Measurements from ENCODE around the gene CIPC.

Gene CIPC

GRCh38 chr14:77103475-77103874 is 5.4 kb downstream of the CIPC start:
- Histone ChIP-seq H3K27me3 (ENCODE audit: insufficient read depth, low read length) (no peaks in the 10 kb centered on the region), H2AFZ (ENCODE audit: low read length, unreplicated experiment) (no peak overlapping the region), H3K4me3 (ENCODE audit: low read depth, low read length) (no peak overlapping the region), H3K79me2 (ENCODE audit: control insufficient read depth, insufficient read depth, low read length, unreplicated experiment) (peaks cover 2% of the 10 kb centered on the region), H3K4me1 (ENCODE audit: control insufficient read depth, insufficient read depth, low read length, unreplicated experiment) (peaks cover 10% of the 10 kb centered on the region), H3K36me3 (ENCODE audit: insufficient read depth, low read length) (no peaks in the 10 kb centered on the region), H3K27ac (ENCODE audit: low read depth, low read length) (no peak overlapping the region)

GRCh38 chr14:77103951-77104350 is 5.9 kb downstream of the CIPC start:
- H3K4me3 ChIP-seq (ENCODE audit: low read depth, low read length) = no peak overlapping the region
- no peak overlapping the region for H3K27ac ChIP-seq (ENCODE audit: low read depth, low read length)
- H3K4me1 ChIP-seq (ENCODE audit: control insufficient read depth, insufficient read depth, low read length, unreplicated experiment) = peaks cover 9% of the 10 kb centered on the region
- H3K79me2 ChIP-seq (ENCODE audit: control insufficient read depth, insufficient read depth, low read length, unreplicated experiment) = peaks cover 1% of the 10 kb centered on the region
- no peaks in the 10 kb centered on the region for H3K36me3 ChIP-seq (ENCODE audit: insufficient read depth, low read length)
- H2AFZ ChIP-seq (ENCODE audit: low read length, unreplicated experiment) = no peak overlapping the region
- H3K27me3 ChIP-seq (ENCODE audit: insufficient read depth, low read length) = no peaks in the 10 kb centered on the region

- Histone ChIP-seq H2AFZ (ENCODE audit: low read length, unreplicated experiment) (no peak overlapping the region), H3K27me3 (ENCODE audit: insufficient read depth, low read length) (no peaks in the 10 kb centered on the region), H3K79me2 (ENCODE audit: control insufficient read depth, insufficient read depth, low read length, unreplicated experiment) (no peaks in the 10 kb centered on the region), H3K4me1 (ENCODE audit: control insufficient read depth, insufficient read depth, low read length, unreplicated experiment) (peaks cover 5% of the 10 kb centered on the region), H3K36me3 (ENCODE audit: insufficient read depth, low read length) (no peaks in the 10 kb centered on the region), H3K4me3 (ENCODE audit: low read depth, low read length) (no peak overlapping the region), H3K27ac (ENCODE audit: low read depth, low read length) (no peak overlapping the region)
Observed at GRCh38 chr14:77104393-77104792, 6.3 kb downstream of the CIPC start.

- Histone ChIP-seq H3K27ac (ENCODE audit: low read depth, low read length) (no peak overlapping the region), H3K79me2 (ENCODE audit: control insufficient read depth, insufficient read depth, low read length, unreplicated experiment) (no peaks in the 10 kb centered on the region), H3K36me3 (ENCODE audit: insufficient read depth, low read length) (no peaks in the 10 kb centered on the region), H3K4me1 (ENCODE audit: control insufficient read depth, insufficient read depth, low read length, unreplicated experiment) (no peaks in the 10 kb centered on the region), H3K27me3 (ENCODE audit: insufficient read depth, low read length) (no peaks in the 10 kb centered on the region), H3K4me3 (ENCODE audit: low read depth, low read length) (no peak overlapping the region), H2AFZ (ENCODE audit: low read length, unreplicated experiment) (no peak overlapping the region)
Observed at GRCh38 chr14:77105145-77105939, 7.3 kb downstream of the CIPC start.

GRCh38 chr14:77106666-77107065 is 8.6 kb downstream of the CIPC start:
- Histone ChIP-seq H3K4me1 (ENCODE audit: control insufficient read depth, insufficient read depth, low read length, unreplicated experiment) (no peaks in the 10 kb centered on the region), H3K4me3 (ENCODE audit: low read depth, low read length) (no peak overlapping the region), H3K27me3 (ENCODE audit: insufficient read depth, low read length) (no peaks in the 10 kb centered on the region), H3K27ac (ENCODE audit: low read depth, low read length) (no peak overlapping the region), H3K36me3 (ENCODE audit: insufficient read depth, low read length) (no peaks in the 10 kb centered on the region), H2AFZ (ENCODE audit: low read length, unreplicated experiment) (no peak overlapping the region), H3K79me2 (ENCODE audit: control insufficient read depth, insufficient read depth, low read length, unreplicated experiment) (no peaks in the 10 kb centered on the region)

- Histone ChIP-seq H3K27ac (ENCODE audit: low read depth, low read length) (no peak overlapping the region), H2AFZ (ENCODE audit: low read length, unreplicated experiment) (no peak overlapping the region), H3K4me1 (ENCODE audit: control insufficient read depth, insufficient read depth, low read length, unreplicated experiment) (no peaks in the 10 kb centered on the region), H3K27me3 (ENCODE audit: insufficient read depth, low read length) (no peaks in the 10 kb centered on the region), H3K36me3 (ENCODE audit: insufficient read depth, low read length) (no peaks in the 10 kb centered on the region), H3K79me2 (ENCODE audit: control insufficient read depth, insufficient read depth, low read length, unreplicated experiment) (no peaks in the 10 kb centered on the region), H3K4me3 (ENCODE audit: low read depth, low read length) (no peak overlapping the region)
Observed at GRCh38 chr14:77107228-77107627, 9.2 kb downstream of the CIPC start.

GRCh38 chr14:77108753-77109152 is 10.7 kb downstream of the CIPC start:
- Histone ChIP-seq H3K4me3 (ENCODE audit: low read depth, low read length) (no peak overlapping the region), H3K79me2 (ENCODE audit: control insufficient read depth, insufficient read depth, low read length, unreplicated experiment) (no peaks in the 10 kb centered on the region), H3K27me3 (ENCODE audit: insufficient read depth, low read length) (no peaks in the 10 kb centered on the region), H2AFZ (ENCODE audit: low read length, unreplicated experiment) (no peak overlapping the region), H3K27ac (ENCODE audit: low read depth, low read length) (no peak overlapping the region), H3K36me3 (ENCODE audit: insufficient read depth, low read length) (no peaks in the 10 kb centered on the region), H3K4me1 (ENCODE audit: control insufficient read depth, insufficient read depth, low read length, unreplicated experiment) (no peaks in the 10 kb centered on the region)

- Histone ChIP-seq H3K4me3 (ENCODE audit: low read depth, low read length) (no peak overlapping the region), H3K4me1 (ENCODE audit: control insufficient read depth, insufficient read depth, low read length, unreplicated experiment) (no peaks in the 10 kb centered on the region), H3K79me2 (ENCODE audit: control insufficient read depth, insufficient read depth, low read length, unreplicated experiment) (no peaks in the 10 kb centered on the region), H2AFZ (ENCODE audit: low read length, unreplicated experiment) (no peak overlapping the region), H3K27ac (ENCODE audit: low read depth, low read length) (no peak overlapping the region), H3K36me3 (ENCODE audit: insufficient read depth, low read length) (no peaks in the 10 kb centered on the region), H3K27me3 (ENCODE audit: insufficient read depth, low read length) (no peaks in the 10 kb centered on the region)
Observed at GRCh38 chr14:77109656-77110055, 11.6 kb downstream of the CIPC start.

GRCh38 chr14:77110286-77110685 is 12.2 kb downstream of the CIPC start:
- Histone ChIP-seq H3K27ac (ENCODE audit: low read depth, low read length) (no peak overlapping the region), H3K4me1 (ENCODE audit: control insufficient read depth, insufficient read depth, low read length, unreplicated experiment) (no peaks in the 10 kb centered on the region), H2AFZ (ENCODE audit: low read length, unreplicated experiment) (no peak overlapping the region), H3K79me2 (ENCODE audit: control insufficient read depth, insufficient read depth, low read length, unreplicated experiment) (no peaks in the 10 kb centered on the region), H3K36me3 (ENCODE audit: insufficient read depth, low read length) (no peaks in the 10 kb centered on the region), H3K27me3 (ENCODE audit: insufficient read depth, low read length) (no peaks in the 10 kb centered on the region), H3K4me3 (ENCODE audit: low read depth, low read length) (no peak overlapping the region)

- Histone ChIP-seq H3K4me1 (ENCODE audit: control insufficient read depth, insufficient read depth, low read length, unreplicated experiment) (no peaks in the 10 kb centered on the region), H3K36me3 (ENCODE audit: insufficient read depth, low read length) (no peaks in the 10 kb centered on the region), H2AFZ (ENCODE audit: low read length, unreplicated experiment) (no peak overlapping the region), H3K27me3 (ENCODE audit: insufficient read depth, low read length) (no peaks in the 10 kb centered on the region), H3K27ac (ENCODE audit: low read depth, low read length) (no peak overlapping the region), H3K79me2 (ENCODE audit: control insufficient read depth, insufficient read depth, low read length, unreplicated experiment) (no peaks in the 10 kb centered on the region), H3K4me3 (ENCODE audit: low read depth, low read length) (no peak overlapping the region)
Observed at GRCh38 chr14:77111021-77111420, 13.0 kb downstream of the CIPC start.

- Histone ChIP-seq H3K27me3 (ENCODE audit: insufficient read depth, low read length) (no peaks in the 10 kb centered on the region), H3K4me1 (ENCODE audit: control insufficient read depth, insufficient read depth, low read length, unreplicated experiment) (no peaks in the 10 kb centered on the region), H2AFZ (ENCODE audit: low read length, unreplicated experiment) (no peak overlapping the region), H3K36me3 (ENCODE audit: insufficient read depth, low read length) (no peaks in the 10 kb centered on the region), H3K79me2 (ENCODE audit: control insufficient read depth, insufficient read depth, low read length, unreplicated experiment) (no peaks in the 10 kb centered on the region), H3K27ac (ENCODE audit: low read depth, low read length) (no peak overlapping the region), H3K4me3 (ENCODE audit: low read depth, low read length) (no peak overlapping the region)
Observed at GRCh38 chr14:77113644-77114043, 15.6 kb downstream of the CIPC start.
